GM12801 (cell line): ENCODE measurements around the gene VSTM5.

Experiments
- TF ChIP-seq, protein P1 (sequence below): IDR thresholded peaks from one replicate; pipeline ENCODE4 v1.5.1; 2011; ENCODE audit warnings: control low read depth; ENCODE audit not compliant: insufficient read length; ENCODE audit errors: extremely low read depth

VSTM5 gene

GRCh38 chr11:93823210-93823609 is 27.2 kb downstream of the VSTM5 start:
- TF ChIP-seq, protein P1, sequence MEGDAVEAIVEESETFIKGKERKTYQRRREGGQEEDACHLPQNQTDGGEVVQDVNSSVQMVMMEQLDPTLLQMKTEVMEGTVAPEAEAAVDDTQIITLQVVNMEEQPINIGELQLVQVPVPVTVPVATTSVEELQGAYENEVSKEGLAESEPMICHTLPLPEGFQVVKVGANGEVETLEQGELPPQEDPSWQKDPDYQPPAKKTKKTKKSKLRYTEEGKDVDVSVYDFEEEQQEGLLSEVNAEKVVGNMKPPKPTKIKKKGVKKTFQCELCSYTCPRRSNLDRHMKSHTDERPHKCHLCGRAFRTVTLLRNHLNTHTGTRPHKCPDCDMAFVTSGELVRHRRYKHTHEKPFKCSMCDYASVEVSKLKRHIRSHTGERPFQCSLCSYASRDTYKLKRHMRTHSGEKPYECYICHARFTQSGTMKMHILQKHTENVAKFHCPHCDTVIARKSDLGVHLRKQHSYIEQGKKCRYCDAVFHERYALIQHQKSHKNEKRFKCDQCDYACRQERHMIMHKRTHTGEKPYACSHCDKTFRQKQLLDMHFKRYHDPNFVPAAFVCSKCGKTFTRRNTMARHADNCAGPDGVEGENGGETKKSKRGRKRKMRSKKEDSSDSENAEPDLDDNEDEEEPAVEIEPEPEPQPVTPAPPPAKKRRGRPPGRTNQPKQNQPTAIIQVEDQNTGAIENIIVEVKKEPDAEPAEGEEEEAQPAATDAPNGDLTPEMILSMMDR, result no peak

DNA sequence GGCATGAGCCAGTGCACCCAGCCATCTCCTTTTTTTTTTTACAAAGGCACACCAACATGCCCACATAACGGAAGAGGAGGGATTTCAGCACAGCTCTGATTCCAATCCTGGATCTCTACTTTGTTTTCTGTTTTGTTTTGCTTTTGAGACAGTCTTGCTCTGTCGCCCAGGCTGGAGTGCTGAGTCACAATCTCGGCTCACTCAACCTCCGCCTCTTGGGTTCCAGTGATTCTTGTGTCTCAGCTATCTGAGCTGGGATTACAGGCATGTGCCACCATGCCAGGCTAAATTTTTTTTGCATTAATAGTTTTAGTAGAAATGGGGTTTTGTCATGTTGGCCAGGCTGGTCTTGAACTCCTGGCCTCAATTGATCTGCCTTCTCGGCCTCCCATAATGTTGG is 28.1 kb downstream of the VSTM5 start:
- TF ChIP-seq, protein P1, result no peak

- TF ChIP-seq, protein P1, result no peak
These were observed 28.8 kb downstream of the VSTM5 start for GRCh38 chr11:93821617-93822016.

DNA sequence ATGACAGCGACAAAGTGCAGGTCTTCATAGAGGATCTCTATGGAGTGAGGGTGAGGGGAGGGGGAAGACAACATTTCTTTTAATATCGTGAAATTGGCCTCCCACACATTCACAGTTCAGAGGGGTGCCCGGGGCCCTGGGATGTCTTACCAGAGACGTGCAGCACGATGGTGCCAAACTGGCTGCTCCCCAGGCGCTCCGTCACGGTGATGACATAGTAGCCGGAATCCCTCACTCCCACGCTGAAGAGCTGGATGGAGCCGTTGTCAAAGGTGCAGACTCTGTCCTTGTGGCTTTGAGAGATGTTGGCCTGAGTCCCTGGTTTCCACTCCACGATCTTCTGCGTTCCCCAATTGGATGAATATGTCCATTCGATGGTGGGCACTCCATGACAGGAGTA is 29.6 kb downstream of the VSTM5 start:
- TF ChIP-seq, protein P1, result no peak

DNA sequence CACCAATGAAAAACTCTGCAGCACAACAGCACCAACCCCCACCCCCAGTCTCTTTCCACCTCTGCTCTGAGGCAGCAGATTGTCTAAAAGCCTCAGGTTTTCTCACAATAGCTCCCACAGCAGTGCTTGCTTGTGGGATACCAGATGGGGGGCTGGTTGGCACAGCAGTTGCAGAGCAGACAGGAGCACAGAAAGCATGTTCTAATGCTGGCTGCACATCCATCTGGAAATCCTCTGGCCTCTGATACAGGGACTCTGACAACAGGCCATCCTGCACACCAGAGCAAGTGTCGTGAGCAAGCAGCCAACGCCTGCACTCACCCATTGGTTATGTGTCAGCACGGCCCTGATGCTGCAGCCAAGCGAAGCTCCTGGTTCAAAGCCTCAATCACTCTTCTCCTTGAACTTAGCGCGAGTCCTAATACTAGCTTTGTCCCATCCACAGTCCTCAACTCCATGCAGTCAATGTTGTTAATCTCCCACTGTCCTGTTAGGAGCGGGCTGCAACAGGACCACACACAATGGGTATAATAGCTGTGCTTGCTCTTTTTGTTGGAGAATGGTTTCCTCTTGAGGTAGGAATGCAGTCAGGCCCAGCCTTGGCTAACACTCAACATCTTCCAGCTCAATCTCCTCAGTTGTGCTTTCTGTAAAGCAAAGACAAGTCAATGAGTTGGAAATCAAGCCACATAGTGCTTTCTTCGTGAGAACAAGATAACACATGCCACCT is 30.3 kb downstream of the VSTM5 start:
- TF ChIP-seq, protein P1, result no peak

DNA sequence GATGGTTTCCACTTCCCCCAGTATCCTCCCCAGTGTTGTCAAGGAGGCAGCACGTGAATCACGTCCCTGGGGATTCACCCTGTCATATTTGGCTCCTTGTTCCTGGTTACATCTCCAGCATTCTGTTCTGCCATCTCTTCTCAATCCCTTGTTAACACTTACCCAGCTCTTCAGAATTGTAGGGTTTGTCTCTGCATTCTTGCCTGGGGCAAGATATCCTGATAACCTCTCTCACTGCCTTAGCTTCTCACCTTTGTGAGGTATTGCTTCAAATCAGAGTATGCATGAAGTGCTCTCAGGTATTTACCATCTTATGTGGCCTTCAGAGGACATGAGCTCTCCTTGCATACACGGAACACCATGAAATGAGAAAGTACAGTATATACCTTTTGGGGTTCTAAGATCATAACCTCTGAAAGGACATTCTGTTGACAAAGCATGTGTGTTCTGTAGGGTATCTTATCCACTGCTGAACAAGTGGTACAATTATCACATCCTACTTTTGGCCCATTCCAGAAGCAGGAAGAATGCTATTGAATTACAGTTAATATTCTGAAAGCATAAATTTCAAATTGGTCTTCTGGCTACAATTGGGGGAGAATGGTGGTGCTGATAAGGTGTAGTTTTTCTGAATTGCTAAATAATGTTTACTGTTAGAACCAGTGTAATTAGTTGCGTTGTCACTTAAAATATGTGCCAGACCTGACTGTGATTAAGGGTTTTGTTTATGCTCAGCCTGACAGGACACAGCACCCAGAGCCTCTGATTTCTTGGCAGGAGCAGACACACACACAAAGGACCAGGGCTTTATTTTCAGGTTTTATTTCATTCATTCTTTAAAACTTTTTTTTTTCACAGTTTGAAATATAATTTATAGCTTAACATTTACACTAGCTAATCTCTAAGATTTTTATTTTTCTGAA is 32.7 kb downstream of the VSTM5 start:
- TF ChIP-seq, protein P1, result no peak

DNA sequence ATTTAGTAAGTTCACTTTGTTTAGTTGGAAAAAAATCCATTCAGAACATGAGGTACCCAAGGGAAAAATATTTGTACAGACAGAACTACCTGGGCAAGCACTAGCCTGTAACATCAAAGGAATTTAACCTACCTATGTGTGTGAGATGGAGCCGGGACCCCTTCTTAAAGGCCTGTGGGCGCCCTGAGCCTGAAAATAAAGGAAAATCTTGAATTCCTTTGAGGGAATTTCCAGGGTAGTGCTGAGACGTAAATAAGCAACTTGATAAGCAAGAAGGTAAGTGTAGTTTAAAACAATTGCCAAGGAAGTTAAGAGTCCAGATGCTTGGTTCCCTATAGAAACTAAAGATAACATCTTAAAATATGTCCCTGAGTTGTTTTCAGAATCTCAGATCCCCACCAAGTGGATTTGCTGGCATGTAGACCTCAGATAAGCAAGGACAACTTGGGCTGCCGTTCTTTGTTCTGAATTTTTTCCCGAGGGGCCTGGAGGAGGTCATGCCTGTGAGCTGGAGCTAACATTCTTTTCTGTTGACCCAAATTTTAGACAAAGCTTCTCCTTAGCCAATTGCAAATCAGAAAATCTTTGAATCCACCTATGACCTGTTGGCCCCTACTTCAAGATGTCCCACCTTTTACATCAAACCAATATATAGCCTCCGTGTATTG is 35.3 kb downstream of the VSTM5 start:
- TF ChIP-seq, protein P1, result no peak
